Measurements from ENCODE around the gene THRA.

The THRA gene

GRCh38 chr17:40084477-40084876 is 21.7 kb downstream of the THRA start:
- no peak for DNase-seq (ENCODE audit: low spot score)

- peak; percentile 96 for DNase-seq (ENCODE audit: low spot score)
Observed at GRCh38 chr17:40086150-40087044, 23.6 kb downstream of the THRA start.

- no peak for DNase-seq (ENCODE audit: low spot score)
Observed at GRCh38 chr17:40087049-40087794, 24.5 kb downstream of the THRA start.

GRCh38 chr17:40087903-40088718 is 25.3 kb downstream of the THRA start:
- no peak for DNase-seq (ENCODE audit: low spot score)

GRCh38 chr17:40089077-40089895 is 26.5 kb downstream of the THRA start:
- DNase-seq (ENCODE audit: low spot score): no peak

GRCh38 chr17:40090237-40091119 is 27.7 kb downstream of the THRA start:
- DNase-seq (ENCODE audit: low spot score): no peak

- DNase-seq (ENCODE audit: low spot score): no peak
Observed at GRCh38 chr17:40091691-40092397, 29.1 kb downstream of the THRA start.

GRCh38 chr17:40092581-40092980 is 29.8 kb downstream of the THRA start:
- no peak for DNase-seq (ENCODE audit: low spot score)

GRCh38 chr17:40093005-40093579 is 30.3 kb downstream of the THRA start:
- DNase-seq (ENCODE audit: low spot score): no peak

- DNase-seq (ENCODE audit: low spot score): no peak
Observed at GRCh38 chr17:40093580-40094201, 30.9 kb downstream of the THRA start.

GRCh38 chr17:40094874-40095273 is 32.1 kb downstream of the THRA start:
- DNase-seq (ENCODE audit: low spot score): no peak

- DNase-seq (ENCODE audit: low spot score): no peak
Observed at GRCh38 chr17:40095351-40095943, 32.7 kb downstream of the THRA start.

- DNase-seq (ENCODE audit: low spot score): no peak
Observed at GRCh38 chr17:40095944-40096791, 33.4 kb downstream of the THRA start.

GRCh38 chr17:40097087-40097486 is 34.3 kb downstream of the THRA start:
- no peak for DNase-seq (ENCODE audit: low spot score)

- DNase-seq (ENCODE audit: low spot score): no peak
Observed at GRCh38 chr17:40097931-40098845, 35.4 kb downstream of the THRA start.

- peak; percentile 99 for DNase-seq (ENCODE audit: low spot score)
Observed at GRCh38 chr17:40098846-40099618, 36.3 kb downstream of the THRA start.
